NCI-H1436 treated with DMSO at 0.1 percent for 48 hours (cell line): ENCODE data around the gene P2RY12.

Experiments
- DNase-seq: peaks from one replicate; lab custom pipeline; 2025; lab: John Stamatoyannopoulos, UW

The P2RY12 gene

DNA sequence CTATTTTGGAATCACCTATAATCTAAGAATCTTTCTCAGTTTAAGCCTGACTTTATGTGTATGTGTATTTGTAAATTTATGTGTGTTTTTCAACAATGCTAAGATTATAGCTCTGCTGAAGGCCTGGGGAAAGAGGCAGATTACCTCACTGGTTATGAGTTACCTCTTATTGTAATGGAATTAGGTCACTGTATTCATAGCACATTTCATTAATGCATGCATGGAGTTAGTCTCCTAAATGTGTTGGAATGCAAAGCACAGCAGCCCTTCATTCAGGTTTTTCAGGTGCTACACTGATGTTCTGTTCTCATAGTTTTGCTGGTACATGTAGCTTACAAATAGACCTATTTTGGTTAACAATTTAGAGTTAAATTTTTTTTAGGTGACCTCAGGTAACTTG lies 77.4 kb downstream of the P2RY12 start:
- no peak for DNase-seq

GRCh38 chr3:151306168-151306810 lies 78.3 kb downstream of the P2RY12 start:
- no peak for DNase-seq

GRCh38 chr3:151305775-151306151 lies 78.8 kb downstream of the P2RY12 start:
- no peak for DNase-seq

DNA sequence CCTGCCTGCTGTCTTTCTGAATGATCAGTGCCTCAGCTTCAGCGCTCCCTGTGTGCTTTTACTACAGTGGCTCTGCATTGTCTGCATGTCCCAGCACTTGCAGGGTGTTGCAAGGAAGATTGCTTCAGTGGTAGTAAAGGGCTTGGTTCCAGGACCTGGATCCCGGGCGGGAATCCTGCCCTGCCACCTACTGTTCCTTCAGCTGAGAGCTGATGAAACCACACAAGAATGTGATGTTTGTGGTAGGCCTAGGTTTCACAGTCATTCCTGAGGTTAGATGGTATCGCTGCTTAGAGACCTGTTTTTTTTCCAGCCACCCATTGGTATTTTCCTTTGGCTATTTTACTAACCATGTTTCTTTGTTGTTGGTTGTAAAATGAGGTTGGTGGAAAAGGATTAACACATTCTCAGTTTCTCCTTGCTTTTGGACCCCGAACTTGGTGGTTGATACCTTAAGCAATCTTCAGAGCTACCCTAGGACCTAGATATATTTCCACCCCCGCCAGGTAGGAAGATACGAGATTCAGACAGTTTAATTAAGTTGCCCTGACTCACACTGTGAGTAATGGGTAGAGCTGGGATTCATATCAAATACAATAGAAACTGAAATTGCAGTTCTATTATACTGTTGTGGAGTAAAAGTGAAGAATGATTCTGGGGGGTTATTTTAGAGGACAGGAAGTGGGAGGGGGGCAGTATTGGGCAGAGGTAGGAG lies 79.3 kb downstream of the P2RY12 start:
- DNase-seq, result no peak

DNA sequence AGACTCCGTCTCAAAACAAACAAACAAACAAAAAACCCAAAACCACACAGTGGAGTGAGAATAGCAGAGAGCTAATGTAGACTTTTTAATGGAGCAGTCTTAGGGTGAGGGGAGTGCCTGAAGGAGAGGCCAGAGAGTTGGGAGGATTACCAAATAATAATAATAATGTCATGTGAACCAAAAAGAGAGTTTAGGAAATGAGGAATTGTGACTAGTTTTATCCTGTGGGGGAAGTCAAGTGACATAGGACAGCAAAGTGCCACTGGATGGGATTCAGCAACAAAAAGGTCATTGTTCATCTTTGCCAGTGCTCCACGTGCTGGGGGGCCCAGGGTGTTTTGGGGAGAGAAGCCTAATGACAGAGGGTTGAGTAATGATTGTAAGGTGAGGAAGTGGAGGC lies 80.8 kb downstream of the P2RY12 start:
- no peak for DNase-seq

GRCh38 chr3:151301787-151302186 lies 82.8 kb downstream of the P2RY12 start:
- no peak for DNase-seq

GRCh38 chr3:151300539-151300938 lies 84.0 kb downstream of the P2RY12 start:
- no peak for DNase-seq

- DNase-seq, result no peak
These were observed 85.5 kb downstream of the P2RY12 start for GRCh38 chr3:151299006-151299405.

DNA sequence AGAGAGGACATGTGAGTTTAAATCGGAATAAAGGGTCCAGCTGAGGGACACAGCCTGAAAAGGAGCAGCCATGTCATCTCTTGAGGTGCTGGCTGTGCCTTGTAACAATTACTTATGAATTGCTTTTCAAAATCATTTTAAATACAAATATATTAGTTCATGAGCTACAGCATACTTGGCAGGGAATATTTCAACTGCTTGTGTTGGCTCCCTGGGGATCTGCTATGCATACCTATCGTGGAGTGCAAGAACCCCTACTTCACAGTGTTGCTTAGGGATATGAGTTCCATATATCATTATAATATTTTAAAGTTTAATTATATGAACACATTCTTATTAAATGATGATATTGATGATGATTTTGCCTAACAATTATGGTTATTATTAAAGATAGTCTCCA lies 87.1 kb downstream of the P2RY12 start:
- no peak for DNase-seq

DNA sequence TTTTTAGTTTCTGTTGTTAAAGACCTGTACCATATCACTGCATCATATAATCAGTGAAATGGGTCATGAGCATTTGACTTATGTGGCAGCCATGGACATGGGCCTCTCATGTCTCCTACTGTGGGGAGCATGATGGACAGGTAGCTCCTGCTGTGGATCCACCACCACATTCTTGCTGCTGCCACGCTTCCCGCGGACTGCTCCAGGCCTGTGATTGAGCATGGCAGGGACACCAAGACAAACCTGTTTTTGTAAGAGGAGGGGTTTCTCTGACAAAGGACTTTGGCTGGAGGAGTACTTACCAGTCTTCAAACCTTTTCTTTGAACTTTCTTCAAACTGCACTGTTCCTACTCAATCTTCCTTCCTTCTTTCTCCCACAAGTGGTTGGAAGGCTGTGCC lies 88.3 kb downstream of the P2RY12 start:
- DNase-seq, result no peak

DNA sequence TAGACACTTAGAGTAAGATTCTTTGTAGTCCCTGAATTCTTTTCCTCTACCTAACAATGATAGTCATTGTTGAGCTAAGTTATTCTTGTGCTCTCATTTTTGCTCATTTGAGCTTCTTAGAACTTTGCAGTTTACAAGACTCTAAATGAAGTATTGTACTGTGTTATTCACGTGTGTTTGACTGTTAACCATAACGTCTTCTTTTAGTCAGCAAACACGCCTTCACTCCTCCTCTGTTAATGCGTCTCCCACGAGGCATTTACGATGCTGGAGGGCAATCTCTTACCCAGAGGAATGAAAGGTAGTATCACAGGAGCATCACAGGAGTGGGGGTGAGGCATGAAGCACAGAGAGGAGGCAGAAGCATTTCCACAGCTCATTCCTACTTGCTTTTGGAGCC lies 91.4 kb downstream of the P2RY12 start:
- DNase-seq, result no peak

DNA sequence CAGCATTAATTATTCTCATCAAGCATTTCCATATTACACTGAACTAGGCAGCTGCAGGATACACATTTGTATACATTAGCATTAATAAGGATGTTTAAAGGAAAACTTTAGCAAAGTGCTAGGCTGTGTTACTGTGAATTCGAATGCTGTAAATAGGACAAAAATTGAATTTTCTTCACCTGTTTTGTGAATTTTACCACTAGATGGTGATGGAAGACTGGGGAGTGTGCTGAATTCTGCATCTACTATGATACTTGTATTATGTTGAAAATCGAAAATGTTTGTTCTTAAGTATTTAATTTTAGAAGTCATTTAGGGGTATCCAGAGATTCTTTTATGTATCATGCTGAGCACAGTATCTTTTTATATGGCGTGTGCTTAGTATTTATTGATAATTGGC lies 93.9 kb downstream of the P2RY12 start:
- DNase-seq, result no peak

GRCh38 chr3:151289445-151289844 lies 95.1 kb downstream of the P2RY12 start:
- no peak for DNase-seq
